ENCODE measurements around the gene SLIT1. TPM values are rescaled to one million over a fixed set of nuclear protein-coding genes. Genes with fewer than 3 reads are reported as not detected.

The SLIT1 gene
- total RNA-seq, 1 donor from 2014 or later = under 0.01 TPM

- no peaks in the 10 kb centered on the region for H3K36me3 ChIP-seq (ENCODE audit: control insufficient read depth, insufficient read depth, low read length)
- H3K27me3 ChIP-seq (ENCODE audit: control insufficient read depth, insufficient read depth, low read length) = peaks cover 6% of the 10 kb centered on the region
Measured at GRCh38 chr10:97175586-97175985, 10.2 kb downstream of the SLIT1 start.

GRCh38 chr10:97174941-97175340 is 10.8 kb downstream of the SLIT1 start:
- DNase-seq (ENCODE audit: low read depth) (peak; percentile 7), FAIRE-seq (no peak)
- Histone ChIP-seq H3K4me3 (ENCODE audit: low read depth, low read length) (no peak overlapping the region), H3K27me3 (ENCODE audit: control insufficient read depth, insufficient read depth, low read length) (peaks cover 6% of the 10 kb centered on the region), H3K36me3 (ENCODE audit: control insufficient read depth, insufficient read depth, low read length) (no peaks in the 10 kb centered on the region)
- TF ChIP-seq CTCF (IDR thresholded peaks at IDR 0.05; ENCODE audit: insufficient read depth, low read length, severe bottlenecking) = no peak

More at GRCh38 chr10:97175586-97175985, 10.2 kb downstream of the SLIT1 start:
- DNase-seq (ENCODE audit: low read depth) (no peak), FAIRE-seq (no peak)
- H3K4me3 ChIP-seq (ENCODE audit: low read depth, low read length) = no peak overlapping the region
- TF ChIP-seq CTCF (IDR thresholded peaks at IDR 0.05; ENCODE audit: insufficient read depth, low read length, severe bottlenecking) = no peak

GRCh38 chr10:97174276-97174775 is 11.4 kb downstream of the SLIT1 start:
- TF ChIP-seq CTCF (IDR thresholded peaks at IDR 0.05; ENCODE audit: insufficient read depth, low read length, severe bottlenecking) = no peak
- FAIRE-seq = peak; percentile 18

GRCh38 chr10:97173036-97173435 is 12.7 kb downstream of the SLIT1 start:
- Histone ChIP-seq H3K36me3 (ENCODE audit: control insufficient read depth, insufficient read depth, low read length) (no peaks in the 10 kb centered on the region), H3K4me3 (ENCODE audit: low read depth, low read length) (no peak overlapping the region), H3K27me3 (ENCODE audit: control insufficient read depth, insufficient read depth, low read length) (peaks cover 6% of the 10 kb centered on the region)
- DNase-seq (ENCODE audit: low read depth) (no peak), FAIRE-seq (no peak)
- no peak for TF ChIP-seq CTCF (IDR thresholded peaks at IDR 0.05; ENCODE audit: insufficient read depth, low read length, severe bottlenecking)

More at GRCh38 chr10:97174276-97174775, 11.4 kb downstream of the SLIT1 start:
- no peak for DNase-seq (ENCODE audit: low read depth)
- Histone ChIP-seq H3K27me3 (ENCODE audit: control insufficient read depth, insufficient read depth, low read length) (peaks cover 8% of the 10 kb centered on the region), H3K4me3 (ENCODE audit: low read depth, low read length) (no peak overlapping the region), H3K36me3 (ENCODE audit: control insufficient read depth, insufficient read depth, low read length) (no peaks in the 10 kb centered on the region)

GRCh38 chr10:97171001-97171400 is 14.8 kb downstream of the SLIT1 start:
- H3K36me3 ChIP-seq (ENCODE audit: control insufficient read depth, insufficient read depth, low read length) = no peaks in the 10 kb centered on the region
- no peak for TF ChIP-seq CTCF (IDR thresholded peaks at IDR 0.05; ENCODE audit: insufficient read depth, low read length, severe bottlenecking)
- DNase-seq (ENCODE audit: low read depth) = no peak
- peaks cover 4% of the 10 kb centered on the region for H3K27me3 ChIP-seq (ENCODE audit: control insufficient read depth, insufficient read depth, low read length)
- H3K4me3 ChIP-seq (ENCODE audit: low read depth, low read length) = no peak overlapping the region
- no peak for FAIRE-seq
